NCI-H1417 treated with DMSO at 0.1 percent for 48 hours (cell line): ENCODE data around the gene DGAT2L6.
A peak's percentile ranks its signal among the peaks of the same experiment; 100 is the strongest.

Source experiments
- DNase-seq: peaks from one replicate; lab custom pipeline; 2025; lab: John Stamatoyannopoulos, UW

Gene DGAT2L6, protein sequence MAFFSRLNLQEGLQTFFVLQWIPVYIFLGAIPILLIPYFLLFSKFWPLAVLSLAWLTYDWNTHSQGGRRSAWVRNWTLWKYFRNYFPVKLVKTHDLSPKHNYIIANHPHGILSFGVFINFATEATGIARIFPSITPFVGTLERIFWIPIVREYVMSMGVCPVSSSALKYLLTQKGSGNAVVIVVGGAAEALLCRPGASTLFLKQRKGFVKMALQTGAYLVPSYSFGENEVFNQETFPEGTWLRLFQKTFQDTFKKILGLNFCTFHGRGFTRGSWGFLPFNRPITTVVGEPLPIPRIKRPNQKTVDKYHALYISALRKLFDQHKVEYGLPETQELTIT

DNA sequence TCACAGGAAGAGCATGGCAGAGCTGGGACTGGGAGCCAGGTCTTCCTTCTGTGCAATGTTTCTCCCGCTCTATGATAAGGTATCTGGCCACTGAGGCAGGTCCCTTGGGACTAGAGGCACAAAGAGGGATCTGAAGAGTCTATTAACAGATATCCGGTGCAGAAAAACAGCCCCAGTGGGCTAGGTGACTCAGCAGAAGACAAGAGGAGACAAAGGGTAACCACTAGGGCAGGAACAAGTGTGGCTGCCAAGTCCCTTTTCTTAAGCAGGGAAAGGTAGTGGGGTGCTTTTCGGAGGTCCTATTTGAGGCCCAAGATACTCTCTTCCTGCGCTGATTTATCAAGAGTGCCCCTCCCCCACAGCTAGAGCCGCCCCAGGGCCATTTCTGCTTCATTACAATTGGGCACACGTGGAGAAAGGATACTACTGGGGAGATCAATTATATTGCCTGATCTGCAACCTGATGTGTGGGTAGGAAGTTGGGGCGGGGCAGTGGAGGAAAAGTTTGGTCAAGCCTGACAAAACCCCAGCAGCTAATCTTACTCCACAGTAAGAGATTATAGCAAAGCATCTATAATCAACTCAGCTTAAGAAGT lies at the start of gene DGAT2L6:
Gene DGAT2L6, plus strand, starts transcription at position 546 of the 596 bp plus-strand sequence. CDS start 100 bp downstream, outside the sequence.
- no peak for DNase-seq

DNA sequence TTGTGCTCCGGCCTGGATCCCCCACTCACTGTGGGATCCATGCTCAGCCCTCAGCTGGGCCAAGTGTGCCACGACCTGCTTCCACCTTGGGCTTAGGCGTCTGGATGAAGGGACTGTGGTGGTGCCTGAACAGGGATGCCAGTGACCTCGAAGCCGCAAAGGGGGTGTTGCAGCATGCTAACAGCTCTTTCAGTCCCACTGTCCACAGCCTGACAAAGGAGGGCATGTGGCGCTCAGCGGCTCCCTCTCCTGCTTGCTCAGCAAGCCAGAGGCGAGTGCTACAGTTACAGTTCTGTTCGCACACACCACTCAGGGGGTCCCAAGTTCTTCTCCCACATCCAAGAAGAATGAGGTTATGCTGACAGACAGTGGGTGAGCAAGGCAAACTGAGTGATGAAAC lies 49.2 kb upstream of the DGAT2L6 start:
- DNase-seq = no peak

DNA sequence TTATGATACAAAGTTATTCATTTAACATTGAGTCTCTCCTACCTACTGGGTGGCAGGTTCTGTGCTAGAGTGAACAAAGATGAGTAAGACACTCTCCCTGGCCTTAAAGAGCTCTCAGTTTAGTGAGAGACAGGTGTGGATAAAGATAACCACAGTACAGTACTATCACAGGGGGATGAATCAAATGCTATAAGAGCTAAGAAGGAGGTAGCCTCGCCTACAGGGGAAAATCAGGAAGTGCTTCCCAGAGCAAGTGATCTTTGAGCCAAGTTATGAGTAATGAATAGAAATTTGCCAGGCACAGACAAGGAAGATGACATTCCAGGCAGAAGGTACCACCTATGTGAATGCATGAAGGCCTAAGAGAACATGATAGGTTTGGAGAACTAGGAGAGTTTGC lies 47.5 kb upstream of the DGAT2L6 start:
- DNase-seq = no peak

DNA sequence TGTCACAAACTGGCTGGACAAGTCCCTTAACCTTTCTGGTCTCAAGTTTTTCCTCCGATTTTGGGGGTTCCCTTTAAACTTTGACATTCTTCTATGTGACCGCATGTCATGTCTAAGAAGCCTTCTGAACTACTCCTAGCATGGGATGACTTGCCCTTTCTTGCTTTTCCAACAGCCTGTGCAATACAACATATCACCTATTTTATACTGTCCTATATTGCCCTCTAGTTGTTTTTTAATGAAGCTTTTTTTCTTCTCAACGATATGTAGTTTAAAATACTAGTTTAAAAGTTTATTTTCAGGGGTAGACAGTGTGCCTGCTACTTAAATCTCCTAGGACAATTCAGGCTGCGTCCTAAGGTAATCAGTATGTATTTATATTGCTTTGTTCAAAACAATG lies 45.1 kb upstream of the DGAT2L6 start:
- no peak for DNase-seq

DNA sequence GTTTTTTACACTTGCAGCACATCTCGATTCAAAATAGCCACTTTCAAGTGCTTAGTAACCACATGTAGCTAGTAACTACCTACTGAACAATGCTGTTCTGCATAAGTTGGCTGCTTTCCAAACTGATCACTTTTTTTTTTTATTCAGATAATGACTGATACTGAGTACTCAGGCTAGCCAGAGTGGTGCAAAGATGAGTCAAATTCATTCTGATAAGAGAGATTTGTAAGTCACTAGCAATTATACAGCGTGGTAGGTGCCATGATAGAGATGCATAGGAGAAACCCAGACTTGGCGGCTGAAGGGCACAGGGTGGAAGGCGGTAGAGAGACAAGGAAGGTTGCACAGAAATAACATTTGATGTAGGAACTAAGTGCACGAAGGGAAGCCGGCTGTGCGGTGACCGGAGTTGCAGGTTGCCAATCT lies 44.4 kb upstream of the DGAT2L6 start:
- peak; percentile 70 for DNase-seq

DNA sequence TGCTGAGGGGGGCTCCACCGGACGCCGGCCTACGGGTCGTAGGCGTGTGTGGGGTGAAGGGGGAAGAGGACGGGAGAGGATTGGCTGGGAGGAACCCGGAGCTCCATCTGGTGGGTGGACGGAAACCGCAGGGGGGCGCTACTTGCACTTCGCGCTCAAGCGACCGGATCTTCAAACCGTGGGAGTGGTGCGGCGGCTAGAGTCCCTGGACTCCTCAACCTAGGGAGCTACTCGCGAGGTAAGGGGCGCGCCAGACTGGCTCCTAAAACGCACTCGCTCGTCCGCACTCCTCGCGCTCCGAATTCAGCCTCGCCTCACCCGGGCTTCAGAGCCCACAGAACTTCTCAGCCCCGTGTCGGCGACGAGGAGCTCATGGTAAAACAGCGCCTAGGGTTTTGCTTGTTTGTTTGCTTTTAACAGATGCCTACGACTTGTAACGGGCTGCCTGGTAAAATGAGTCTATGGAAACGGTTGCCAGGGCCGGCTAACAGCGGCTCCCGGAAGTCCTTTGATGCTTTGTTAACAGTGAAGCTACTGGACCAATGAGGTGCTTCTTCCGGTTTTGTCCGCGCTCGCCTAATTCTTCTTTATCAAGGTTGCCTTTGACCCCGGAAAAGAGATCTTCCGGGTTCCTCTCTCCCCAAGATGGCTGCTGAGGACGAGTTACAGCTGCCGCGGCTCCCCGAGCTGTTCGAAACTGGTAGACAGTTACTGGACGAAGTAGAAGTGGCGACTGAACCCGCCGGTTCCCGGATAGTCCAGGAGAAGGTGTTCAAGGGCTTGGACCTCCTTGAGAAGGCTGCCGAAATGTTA lies 43.8 kb upstream of the DGAT2L6 start, which contains the start of gene IGBP1:
Gene IGBP1, plus strand, starts transcription at position 145 of the 813 bp plus-strand sequence. Its CDS starts 501 bp downstream, at position 646.
- DNase-seq = peak; percentile 70

DNA sequence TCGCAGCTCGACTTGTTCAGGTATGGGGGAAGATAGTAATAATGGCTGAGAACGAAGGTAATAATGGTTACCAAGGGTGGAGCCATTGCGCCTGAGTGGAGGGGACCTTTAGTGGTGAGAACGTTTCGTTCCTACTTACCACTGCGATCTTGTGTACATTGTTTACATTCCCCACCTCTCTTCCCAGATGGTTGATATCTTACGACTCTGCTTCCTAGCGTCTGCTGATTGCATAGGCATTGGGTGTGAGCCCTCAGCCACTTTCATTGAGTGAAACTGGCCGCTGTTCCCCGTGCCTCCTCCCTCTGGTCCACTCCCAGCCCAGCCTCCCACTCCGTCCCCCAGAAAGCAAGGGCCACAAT lies 43.2 kb upstream of the DGAT2L6 start:
- peak; percentile 14 for DNase-seq

DNA sequence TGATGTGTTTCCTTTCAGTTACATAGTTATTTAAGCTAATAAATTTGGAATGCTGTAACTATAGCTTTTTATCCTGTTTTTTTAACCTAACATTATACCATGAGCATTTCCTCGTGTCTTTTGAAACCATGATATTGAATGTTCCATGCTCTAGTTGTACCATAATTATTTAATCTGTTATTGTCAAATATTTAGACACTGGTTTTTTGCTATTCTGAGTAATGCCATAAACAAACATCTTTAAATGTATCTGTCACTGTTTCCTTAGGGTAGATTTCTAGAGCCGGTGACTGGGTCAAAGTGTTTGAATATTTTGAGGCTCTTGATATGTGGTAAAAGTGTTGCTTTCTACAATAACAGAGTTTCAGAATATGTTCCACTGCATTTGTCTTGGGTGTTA lies 38.7 kb upstream of the DGAT2L6 start:
- no peak for DNase-seq

DNA sequence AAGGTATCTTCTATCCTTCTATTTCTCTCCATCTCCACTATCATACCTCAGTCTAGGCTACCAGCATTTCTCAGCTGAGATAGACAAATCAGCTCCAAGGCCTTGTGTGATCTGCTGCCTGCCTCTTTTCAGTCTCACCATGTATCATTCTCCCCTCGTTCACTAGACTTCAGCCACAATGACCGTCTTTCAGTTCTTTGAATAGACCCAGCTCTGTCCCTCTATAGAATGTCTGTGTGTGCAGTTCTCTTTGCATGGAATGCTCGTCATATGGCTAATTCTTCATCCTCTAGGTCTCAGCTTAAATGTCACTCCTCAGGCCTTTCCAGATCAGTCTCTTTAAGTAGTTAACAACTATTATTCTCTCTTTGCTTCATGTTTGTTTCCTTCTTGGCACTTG lies 37.5 kb upstream of the DGAT2L6 start:
- DNase-seq = no peak

DNA sequence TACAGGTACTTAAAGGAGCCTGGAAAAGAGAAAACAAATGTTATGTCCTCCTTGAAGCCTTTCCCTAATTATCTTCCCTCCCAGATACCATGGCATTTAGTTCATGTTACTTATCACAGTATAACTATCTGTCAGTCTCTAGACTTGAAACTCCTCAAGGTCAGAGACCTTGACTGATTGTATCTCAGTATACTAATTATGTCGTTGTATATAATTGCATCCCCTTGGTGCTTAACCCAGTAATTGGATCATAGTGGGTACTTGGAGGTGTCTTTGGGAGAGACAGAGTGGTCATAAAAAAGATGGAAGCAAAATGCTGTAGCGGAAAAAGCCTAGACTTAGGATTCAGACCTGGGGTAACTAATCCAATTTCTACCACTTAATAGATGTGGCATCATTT lies 35.9 kb upstream of the DGAT2L6 start:
- no peak for DNase-seq

DNA sequence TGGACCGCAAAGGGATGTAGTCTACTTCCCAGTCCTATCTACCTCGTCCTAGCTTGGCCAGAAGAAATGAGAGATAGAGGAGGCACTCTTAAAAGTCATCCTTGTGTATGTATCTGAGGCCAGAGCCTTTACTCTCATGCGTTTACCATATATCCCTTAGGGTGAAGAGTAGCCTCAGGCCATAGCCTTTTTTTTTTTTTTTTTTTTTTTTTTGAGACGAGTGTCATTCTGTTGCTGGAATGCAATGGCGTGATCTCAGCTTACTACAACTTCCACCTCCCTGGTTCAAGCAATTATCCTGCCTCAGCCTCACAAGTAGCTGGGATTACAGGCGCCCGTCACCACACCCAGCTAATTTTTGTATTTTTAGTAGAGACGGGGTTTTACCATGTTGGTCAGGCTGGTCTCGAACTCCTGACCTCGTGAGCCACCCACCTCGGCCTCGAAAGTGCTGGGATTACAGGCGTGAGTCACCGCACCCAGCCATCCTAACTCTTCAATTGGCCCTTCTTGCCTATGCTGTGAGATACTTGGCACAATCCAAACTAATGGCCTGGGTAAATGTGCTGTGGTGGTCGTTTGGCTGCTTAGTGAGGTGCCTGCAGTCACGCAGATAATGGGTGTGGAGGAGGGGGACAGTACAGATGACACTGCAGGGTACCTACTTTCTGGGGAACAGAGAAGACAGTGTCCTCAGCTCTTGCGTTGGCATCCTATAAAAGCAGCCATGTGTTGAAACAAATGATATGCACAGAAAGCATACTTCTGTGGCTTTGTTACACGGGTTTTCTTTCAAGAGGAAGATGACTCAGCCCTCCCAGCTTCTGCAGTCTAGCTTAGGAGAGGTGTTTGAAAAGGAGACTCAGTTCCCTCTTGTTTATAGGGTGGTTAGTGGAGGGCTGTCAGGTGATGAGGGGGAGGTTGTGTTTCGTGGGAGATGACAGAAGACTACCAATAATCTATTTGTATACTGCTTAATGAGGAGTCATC lies 10.4 kb upstream of the DGAT2L6 start:
- no peak for DNase-seq

DNA sequence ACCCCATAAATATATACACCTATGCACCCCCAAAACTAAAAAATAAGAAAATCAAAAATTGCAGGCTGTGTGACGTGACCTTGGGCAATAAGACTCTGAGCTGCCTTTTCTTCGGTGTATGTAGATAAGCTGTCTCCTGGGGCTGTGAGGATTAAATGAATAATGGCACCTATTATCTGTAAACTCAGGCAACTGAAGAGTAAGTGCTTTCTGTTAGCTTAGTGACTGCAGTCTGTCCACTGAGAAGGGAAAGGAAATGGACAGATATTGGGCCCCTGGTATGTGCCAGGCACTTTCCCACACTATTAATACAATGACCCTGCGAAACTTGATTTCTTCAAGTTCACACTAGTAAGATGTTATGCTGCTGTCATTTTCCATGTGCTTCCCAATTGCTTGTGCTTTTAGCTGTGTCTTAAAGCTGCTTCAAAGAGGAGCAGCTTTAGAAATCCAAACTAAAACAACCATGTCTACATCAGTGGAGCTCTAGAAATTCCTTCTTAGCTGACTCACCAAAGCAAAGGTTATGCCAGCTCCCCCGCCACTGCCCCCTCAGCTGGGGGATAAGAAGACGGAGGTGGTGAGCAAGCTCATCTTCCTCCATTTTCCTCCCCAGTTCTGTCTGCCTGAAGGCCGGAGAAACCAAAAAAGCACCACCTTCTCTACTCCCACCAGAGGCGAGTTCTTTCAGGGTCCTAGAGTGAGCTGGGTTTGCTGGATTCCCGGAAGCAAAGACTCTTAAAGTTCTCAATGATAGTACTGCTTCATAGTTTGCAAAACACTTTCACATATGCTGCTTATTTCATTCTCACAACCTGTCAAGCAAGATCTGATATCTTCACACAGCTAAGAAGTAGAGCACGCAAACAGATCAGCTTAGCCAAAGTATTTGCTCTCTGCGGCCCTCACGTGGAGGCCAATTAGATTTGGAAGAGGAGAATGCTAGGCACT lies 8.8 kb upstream of the DGAT2L6 start:
- DNase-seq = no peak

DNA sequence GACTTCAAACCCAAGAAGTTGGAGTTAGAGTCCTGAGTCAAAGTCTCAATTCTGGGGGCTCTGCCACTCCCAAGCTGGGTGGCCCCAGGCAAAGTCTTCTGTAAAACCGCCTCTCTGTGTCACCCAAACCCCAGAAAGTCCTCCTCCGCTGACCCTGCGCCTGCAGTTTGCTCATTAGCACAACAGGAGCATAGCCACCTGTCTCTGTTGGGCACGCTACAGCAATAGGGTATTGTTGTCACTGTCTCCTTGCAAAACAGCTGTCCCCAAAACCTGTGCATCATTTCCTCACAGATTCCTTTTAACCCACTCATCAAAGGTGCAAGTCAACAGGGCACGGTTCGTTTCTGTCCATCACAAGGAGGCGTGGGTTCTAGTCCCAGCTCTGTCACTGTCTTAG lies 8.0 kb upstream of the DGAT2L6 start:
- DNase-seq = no peak

DNA sequence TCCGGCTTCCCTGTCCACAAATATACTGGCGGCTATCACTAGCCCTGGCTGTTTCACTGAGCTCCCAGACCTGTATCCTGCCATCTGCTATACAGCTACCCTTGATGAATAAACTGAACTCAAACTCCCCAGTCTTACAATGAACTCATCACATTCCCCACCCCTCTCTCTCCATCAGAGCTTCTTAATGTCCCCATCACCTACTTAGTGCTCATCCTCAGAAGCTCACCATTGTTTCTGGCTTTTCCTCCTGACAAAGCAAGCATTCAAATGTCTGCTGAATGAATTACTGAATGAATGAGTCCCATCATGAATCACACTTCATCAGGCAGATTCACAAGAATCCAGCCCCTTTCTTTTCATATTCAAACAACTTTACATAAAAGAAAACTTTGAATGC lies 5.7 kb upstream of the DGAT2L6 start:
- DNase-seq = no peak

DNA sequence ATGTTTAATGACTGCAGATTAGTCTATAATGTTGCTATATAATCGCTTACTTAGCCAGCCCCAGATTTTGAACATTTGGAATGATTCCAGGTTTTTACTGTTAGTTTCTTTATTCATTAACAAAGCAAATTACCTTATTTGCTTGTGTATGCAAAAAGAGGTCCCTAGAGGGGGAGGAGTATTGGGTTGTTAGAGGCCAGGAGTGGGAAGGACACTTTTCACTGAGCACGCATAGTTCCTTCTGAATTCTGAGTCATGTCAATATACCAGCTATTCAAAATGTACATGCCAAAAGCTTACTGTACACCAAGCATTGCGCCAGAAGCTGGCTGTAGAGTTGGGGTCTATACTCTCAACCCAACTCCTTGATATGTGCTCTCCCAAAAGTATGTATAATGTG lies 5.1 kb upstream of the DGAT2L6 start:
- DNase-seq = no peak

DNA sequence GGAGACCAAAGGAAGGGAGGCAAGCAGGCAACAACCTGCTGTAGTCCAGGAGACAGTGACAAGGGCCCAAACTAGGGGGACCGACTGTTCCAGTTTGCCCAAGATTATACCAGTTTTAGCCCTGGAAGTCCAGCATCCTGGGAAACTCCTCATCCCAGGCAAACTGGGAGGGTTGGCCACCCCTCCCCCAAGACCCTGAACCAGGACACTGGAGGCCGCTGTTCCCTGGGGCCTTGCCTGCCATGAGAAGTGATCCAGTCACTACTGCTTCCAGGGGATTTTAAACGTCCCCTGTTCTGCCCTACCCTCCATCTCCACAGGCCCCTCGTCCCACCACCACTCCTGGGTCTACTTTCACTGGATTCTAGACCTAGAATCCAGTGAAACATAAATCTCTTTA lies 4.3 kb upstream of the DGAT2L6 start:
- no peak for DNase-seq

DNA sequence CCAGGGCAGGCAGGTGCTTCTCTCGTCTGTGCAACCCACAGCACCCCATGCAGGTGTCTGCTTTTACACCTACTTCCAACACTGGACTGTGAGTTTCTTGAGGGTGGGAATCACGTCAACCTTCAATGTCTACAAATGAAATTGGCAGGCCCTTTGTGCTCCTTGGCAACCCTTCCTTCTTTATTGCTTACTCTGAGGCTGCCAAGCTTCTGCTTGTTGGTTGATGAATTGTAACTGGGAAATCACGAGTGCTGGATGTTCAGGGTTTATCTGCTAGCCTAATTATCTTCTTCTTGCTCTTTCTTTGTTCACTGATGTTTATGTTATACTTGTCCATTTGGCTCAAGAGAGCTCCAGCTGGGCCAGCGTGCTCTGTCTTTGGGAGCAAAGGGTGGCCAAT lies 2.5 kb upstream of the DGAT2L6 start:
- no peak for DNase-seq

DNA sequence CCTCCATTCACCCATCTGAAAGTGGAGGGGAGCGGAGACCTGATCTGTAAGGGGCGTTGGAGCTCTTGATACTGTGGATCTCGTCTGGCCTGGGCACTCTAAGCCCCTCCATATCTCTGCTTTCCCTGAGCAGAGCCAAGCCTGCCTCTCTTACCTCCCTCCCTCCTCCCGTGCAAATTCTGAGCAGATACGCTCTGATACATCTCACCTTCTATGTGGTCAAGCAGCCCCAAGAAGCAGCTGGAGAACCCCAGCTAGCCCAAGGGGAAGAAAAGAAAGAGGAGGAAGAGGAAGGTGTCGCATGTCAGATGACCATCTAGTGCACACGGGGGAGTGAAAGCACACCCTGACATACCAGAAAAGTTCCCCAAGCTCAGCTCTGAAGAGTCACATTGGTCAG lies 1.9 kb upstream of the DGAT2L6 start:
- DNase-seq = no peak

DNA sequence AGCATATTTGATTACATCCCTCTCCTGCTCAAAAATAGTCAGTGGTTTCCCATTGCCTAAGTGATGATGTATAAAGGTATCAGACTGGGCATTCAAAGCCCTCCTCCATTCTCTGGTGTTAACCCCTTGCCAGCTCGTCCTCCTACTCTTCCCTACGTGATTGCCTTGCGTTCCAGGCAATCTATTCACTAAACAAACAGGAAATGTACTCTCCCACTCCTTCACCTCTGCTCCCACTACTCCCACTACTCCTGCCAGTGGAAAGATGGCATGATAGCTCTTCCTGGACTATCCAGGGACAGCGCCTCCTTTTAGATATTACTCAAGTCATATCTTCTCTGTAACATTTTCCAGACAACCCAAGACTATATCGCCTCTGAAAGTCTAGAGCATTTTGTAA lies 5.8 kb downstream of the DGAT2L6 start:
- DNase-seq = no peak

DNA sequence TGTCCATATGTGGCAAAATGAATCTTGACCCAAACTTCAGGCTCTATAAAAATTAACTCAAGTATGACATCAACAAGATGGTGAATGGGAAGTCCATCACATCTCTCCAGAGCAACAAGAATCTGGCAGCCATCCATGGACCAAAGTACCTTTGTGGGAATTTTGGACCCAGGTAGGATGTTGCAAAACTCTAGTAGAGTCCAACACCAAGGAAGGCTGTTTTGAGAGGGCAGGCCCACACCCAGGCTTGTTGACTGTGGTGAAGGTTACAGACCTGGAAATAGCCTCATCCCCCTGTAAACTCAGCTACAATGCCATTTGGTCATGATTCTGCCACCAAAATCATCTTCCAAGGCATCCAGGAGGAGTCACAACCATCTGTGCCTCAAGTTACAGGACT lies 12.9 kb downstream of the DGAT2L6 start:
- DNase-seq = no peak
